K562 (cell line): ENCODE measurements around the gene SUB1. TPM values are rescaled to one million over a fixed set of nuclear protein-coding genes. Genes with fewer than 3 reads are reported as not detected.

Experiments used
- ELF1 ChIP-seq: fragments of 200-800 bp; sonication (Bioruptor generic); IDR thresholded peaks from 2 replicates; pipeline ENCODE4 v1.6.1; 2016; ENCODE audit warnings: missing genetic modification characterization, missing compliant biosample characterization
- ETV5 ChIP-seq: sonication (generic); formaldehyde crosslinking; IDR thresholded peaks from 2 replicates; pipeline ENCODE4 v1.4.0; 2020; ENCODE audit warnings: low read depth, mild to moderate bottlenecking, missing genetic modification reagents
- NFYB ChIP-seq: IDR thresholded peaks from 2 replicates; pipeline ENCODE4 v1.6.1; 2011; ENCODE audit warnings: mild to moderate bottlenecking, moderate library complexity; ENCODE audit not compliant: insufficient read length; ENCODE audit errors: extremely low read depth
- POLR2H ChIP-seq: IDR thresholded peaks from 2 replicates; pipeline ENCODE4 v1.6.1; 2016; ENCODE audit warnings: missing genetic modification characterization, low read depth, mild to moderate bottlenecking, control low read depth, missing compliant biosample characterization, moderate library complexity
- RBFOX2 ChIP-seq: fragments of 200-400 bp; formaldehyde crosslinking; IDR thresholded peaks from 2 replicates; pipeline ENCODE4 v1.6.1; 2017; ENCODE audit warnings: low read depth, mild to moderate bottlenecking, low read length, moderate library complexity
- RBM15 ChIP-seq: fragments of 200-400 bp; formaldehyde crosslinking; IDR thresholded peaks from 2 replicates; pipeline ENCODE4 v1.6.1; 2018; ENCODE audit warnings: mild to moderate bottlenecking, low read length, moderate library complexity; ENCODE audit not compliant: insufficient read depth
- SP2 ChIP-seq: IDR thresholded peaks from 2 replicates; pipeline ENCODE4 v1.6.1; 2011; ENCODE audit warnings: mild to moderate bottlenecking, low read depth, low read length, moderate library complexity; ENCODE audit not compliant: poor library complexity, severe bottlenecking; ENCODE audit errors: extremely low read depth
- SRF ChIP-seq, 2 experiments: fragments of 250-450, 450-650 bp in 1 of 2; sonication (Bioruptor Pico) in 1 of 2; sonication (generic) in 1 of 2; formaldehyde crosslinking; IDR thresholded peaks; 2 replicates each; pipeline versions ENCODE4 v1.5.0 to v1.5.1; 2020 to 2022; ENCODE audit warnings: mild to moderate bottlenecking in 1 of 2, missing genetic modification reagents in 1 of 2
- TAF7 ChIP-seq: fragments of 450-650 bp; IDR thresholded peaks from 2 replicates; pipeline ENCODE4 v1.6.1; 2016; ENCODE audit warnings: missing genetic modification characterization, missing compliant biosample characterization
- ZNF197 ChIP-seq: fragments of 200-800 bp; sonication (Bioruptor generic); IDR thresholded peaks from 2 replicates; pipeline ENCODE4 v1.6.1; 2016; ENCODE audit warnings: low read depth, missing genetic modification characterization, missing compliant biosample characterization
- ZNF766 ChIP-seq: fragments of 200-800 bp; sonication (Bioruptor generic); conservative IDR thresholded peaks from 2 replicates; pipeline ENCODE4 v1.6.1; 2016; ENCODE audit warnings: missing genetic modification characterization, missing compliant biosample characterization
- polyA plus RNA-seq, 8 experiments: library from polyadenylated mRNA; depleted of rRNA in 4 of 8; stranded (reverse) in 5 of 8; unstranded in 3 of 8; fragments of >200 nt; fragmentation: Nextera tagmentation in 2 of 8; fragmentation: Illumina TruSeq in 1 of 8; extraction: Ambion mirVana in 2 of 8; extraction: Trizol in 1 of 8; gene quantifications; 2 replicates each; pipeline versions ENCODE4 v1.2.1 to v1.2.3, GENCODE V29; 2011 to 2014; ENCODE audit warnings: inconsistent platforms in 1 of 8, missing spikeins in 1 of 8
- total RNA-seq, 7 experiments: library from RNA; depleted of rRNA in 6 of 7; stranded (reverse); fragments of >200 nt in 6 of 7; fragmentation: Illumina TruSeq in 2 of 7; extraction: Trizol in 2 of 7; gene quantifications; 2 replicates each; pipeline versions ENCODE4 v1.2.1 to v1.2.3, GENCODE V29; 2011 to 2021; ENCODE audit warnings: low replicate concordance in 1 of 7
- TF ChIP-seq, protein P1 (sequence below): fragments of 450-650 bp; formaldehyde crosslinking; IDR thresholded peaks from 2 replicates; pipeline ENCODE4 v1.4.0; 2020; ENCODE audit warnings: mild to moderate bottlenecking, moderate library complexity
- TF ChIP-seq, protein P2 (sequence below), 2 experiments: IDR thresholded peaks; 2 replicates each; pipeline ENCODE4 v1.6.1; 2011; ENCODE audit warnings: borderline replicate concordance in 1 of 2, control low read depth in 1 of 2, low read depth in 1 of 2, low read length in 1 of 2, mild to moderate bottlenecking in 1 of 2, mixed read lengths in 1 of 2, moderate library complexity in 1 of 2; ENCODE audit not compliant: insufficient read depth in 1 of 2, insufficient read length in 1 of 2, poor library complexity in 1 of 2, severe bottlenecking in 1 of 2; ENCODE audit errors: extremely low read depth in 1 of 2
- TF ChIP-seq, protein P3 (sequence below), 2 experiments: fragments of 450-650 bp; conservative IDR thresholded peaks; 2 replicates each; pipeline ENCODE4 v1.6.1; 2017; ENCODE audit warnings: mild to moderate bottlenecking in 2 of 2, moderate library complexity in 2 of 2
- TF ChIP-seq, protein P4 (sequence below): sonication (generic); formaldehyde crosslinking; IDR thresholded peaks from 2 replicates; pipeline ENCODE4 v1.4.0; 2020; ENCODE audit warnings: mild to moderate bottlenecking, missing genetic modification reagents

SUB1 gene
- total and polyA plus RNA-seq, 9 of the 15 experiments (the other 6 are each of a cell fraction or from before 2014, with no cell fraction given), result 336 to 1,031 (median 700) TPM

DNA sequence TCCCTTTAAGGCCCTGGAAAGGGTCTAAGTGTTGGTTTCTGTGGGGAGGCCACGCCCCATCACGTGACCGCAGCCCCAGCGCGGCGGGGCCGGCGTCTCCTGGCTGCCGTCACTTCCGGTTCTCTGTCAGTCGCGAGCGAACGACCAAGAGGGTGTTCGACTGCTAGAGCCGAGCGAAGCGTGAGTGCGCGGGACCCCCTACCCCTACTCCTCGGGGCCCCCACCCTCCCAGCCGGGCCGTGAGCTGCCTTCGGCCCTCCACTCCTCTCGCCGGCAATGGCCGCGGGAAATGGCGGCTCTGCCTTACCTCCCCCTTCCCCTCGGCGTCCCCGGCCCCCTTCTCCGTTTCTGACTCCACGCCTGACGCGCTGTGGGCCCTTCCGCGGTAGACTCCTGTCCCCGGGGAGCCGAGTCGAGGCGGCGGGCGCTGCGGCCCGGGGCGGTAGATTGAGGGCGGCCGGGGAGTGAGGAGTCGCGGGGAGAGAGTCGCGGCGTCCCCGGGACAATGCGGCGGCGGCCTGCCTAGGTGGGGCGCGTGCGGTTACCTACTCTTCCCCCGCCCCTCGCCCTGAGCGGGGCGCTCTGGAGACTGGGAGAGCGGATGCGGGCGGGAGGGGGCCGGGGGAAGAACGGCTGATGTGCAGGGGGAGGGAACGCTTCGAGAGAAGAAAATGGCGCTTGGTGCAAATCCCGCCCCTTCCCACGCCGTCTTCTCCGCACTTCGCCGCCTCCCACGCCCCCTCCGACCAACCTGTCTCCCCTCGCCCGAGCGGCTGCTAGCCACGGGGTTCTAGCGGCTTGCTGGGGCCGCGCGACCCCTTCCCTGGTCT lies at the start of gene SUB1 (continued):
- TF ChIP-seq, protein P1, sequence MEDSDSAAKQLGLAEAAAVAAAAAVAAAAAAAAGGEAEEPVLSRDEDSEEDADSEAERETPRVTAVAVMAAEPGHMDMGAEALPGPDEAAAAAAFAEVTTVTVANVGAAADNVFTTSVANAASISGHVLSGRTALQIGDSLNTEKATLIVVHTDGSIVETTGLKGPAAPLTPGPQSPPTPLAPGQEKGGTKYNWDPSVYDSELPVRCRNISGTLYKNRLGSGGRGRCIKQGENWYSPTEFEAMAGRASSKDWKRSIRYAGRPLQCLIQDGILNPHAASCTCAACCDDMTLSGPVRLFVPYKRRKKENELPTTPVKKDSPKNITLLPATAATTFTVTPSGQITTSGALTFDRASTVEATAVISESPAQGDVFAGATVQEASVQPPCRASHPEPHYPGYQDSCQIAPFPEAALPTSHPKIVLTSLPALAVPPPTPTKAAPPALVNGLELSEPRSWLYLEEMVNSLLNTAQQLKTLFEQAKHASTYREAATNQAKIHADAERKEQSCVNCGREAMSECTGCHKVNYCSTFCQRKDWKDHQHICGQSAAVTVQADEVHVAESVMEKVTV (CRISPR knock-in tag), result peak; percentile 20; the same call in 1 of the 2 replicates
- TF ChIP-seq, protein P2, sequence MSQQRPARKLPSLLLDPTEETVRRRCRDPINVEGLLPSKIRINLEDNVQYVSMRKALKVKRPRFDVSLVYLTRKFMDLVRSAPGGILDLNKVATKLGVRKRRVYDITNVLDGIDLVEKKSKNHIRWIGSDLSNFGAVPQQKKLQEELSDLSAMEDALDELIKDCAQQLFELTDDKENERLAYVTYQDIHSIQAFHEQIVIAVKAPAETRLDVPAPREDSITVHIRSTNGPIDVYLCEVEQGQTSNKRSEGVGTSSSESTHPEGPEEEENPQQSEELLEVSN (IDR thresholded peaks at IDR 0.05; ENCODE audit: borderline replicate concordance in 1 of 2, extremely low read depth in 1 of 2, insufficient read depth in 1 of 2, insufficient read length in 1 of 2, low read depth in 1 of 2, low read length in 1 of 2, poor library complexity in 1 of 2, severe bottlenecking in 1 of 2), result peak; percentile 54 to 82
- peak; percentile 66 for TF ChIP-seq ETV5 (CRISPR knock-in tag)
- no peak for TF ChIP-seq SP2
- TF ChIP-seq, protein P3, sequence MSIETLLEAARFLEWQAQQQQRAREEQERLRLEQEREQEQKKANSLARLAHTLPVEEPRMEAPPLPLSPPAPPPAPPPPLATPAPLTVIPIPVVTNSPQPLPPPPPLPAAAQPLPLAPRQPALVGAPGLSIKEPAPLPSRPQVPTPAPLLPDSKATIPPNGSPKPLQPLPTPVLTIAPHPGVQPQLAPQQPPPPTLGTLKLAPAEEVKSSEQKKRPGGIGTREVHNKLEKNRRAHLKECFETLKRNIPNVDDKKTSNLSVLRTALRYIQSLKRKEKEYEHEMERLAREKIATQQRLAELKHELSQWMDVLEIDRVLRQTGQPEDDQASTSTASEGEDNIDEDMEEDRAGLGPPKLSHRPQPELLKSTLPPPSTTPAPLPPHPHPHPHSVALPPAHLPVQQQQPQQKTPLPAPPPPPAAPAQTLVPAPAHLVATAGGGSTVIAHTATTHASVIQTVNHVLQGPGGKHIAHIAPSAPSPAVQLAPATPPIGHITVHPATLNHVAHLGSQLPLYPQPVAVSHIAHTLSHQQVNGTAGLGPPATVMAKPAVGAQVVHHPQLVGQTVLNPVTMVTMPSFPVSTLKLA (conservative IDR thresholded peaks at IDR 0.05), result peak; percentile 81 to 92
- peak in 1 of 2 experiments; percentile 45; a peak in 1 of 4 replicates for TF ChIP-seq SRF (CRISPR knock-in tag; IDR thresholded peaks at IDR 0.05)
- TF ChIP-seq POLR2H (tag), result peak; percentile 89
- TF ChIP-seq RBM15, result no peak
- no peak for TF ChIP-seq NFYB
- TF ChIP-seq TAF7 (tag), result peak; percentile 93
- TF ChIP-seq ZNF197 (CRISPR knock-in tag), result peak; percentile 87
- peak; percentile 97 for TF ChIP-seq RBFOX2
- TF ChIP-seq, protein P4, sequence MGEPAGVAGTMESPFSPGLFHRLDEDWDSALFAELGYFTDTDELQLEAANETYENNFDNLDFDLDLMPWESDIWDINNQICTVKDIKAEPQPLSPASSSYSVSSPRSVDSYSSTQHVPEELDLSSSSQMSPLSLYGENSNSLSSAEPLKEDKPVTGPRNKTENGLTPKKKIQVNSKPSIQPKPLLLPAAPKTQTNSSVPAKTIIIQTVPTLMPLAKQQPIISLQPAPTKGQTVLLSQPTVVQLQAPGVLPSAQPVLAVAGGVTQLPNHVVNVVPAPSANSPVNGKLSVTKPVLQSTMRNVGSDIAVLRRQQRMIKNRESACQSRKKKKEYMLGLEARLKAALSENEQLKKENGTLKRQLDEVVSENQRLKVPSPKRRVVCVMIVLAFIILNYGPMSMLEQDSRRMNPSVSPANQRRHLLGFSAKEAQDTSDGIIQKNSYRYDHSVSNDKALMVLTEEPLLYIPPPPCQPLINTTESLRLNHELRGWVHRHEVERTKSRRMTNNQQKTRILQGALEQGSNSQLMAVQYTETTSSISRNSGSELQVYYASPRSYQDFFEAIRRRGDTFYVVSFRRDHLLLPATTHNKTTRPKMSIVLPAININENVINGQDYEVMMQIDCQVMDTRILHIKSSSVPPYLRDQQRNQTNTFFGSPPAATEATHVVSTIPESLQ (CRISPR knock-in tag), result peak; percentile 71; the same call in 1 of the 2 replicates
- TF ChIP-seq ELF1 (tag), result peak; percentile 88
- peak; percentile 50; the same call in 1 of the 2 replicates for TF ChIP-seq ZNF766 (CRISPR knock-in tag)
